ENCODE results near the gene C19orf85. TPM values are rescaled to one million over a fixed set of nuclear protein-coding genes. Genes with fewer than 3 reads are reported as not detected.

The C19orf85 gene
- total RNA-seq, 1 experiment from 2014 or later, result not detected

- peaks cover 19% of the 10 kb centered on the region for H3K36me3 Mint-ChIP-seq (ENCODE audit: insufficient read depth, unreplicated experiment)
- H3K27ac Mint-ChIP-seq (ENCODE audit: unreplicated experiment), result peak overlapping the region; percentile 36
- H3K9me3 ChIP-seq, result no peaks in the 10 kb centered on the region
- no peaks in the 10 kb centered on the region for H3K36me3 ChIP-seq (ENCODE audit: control insufficient read depth, insufficient read depth, low read length)
- ChIA-PET POLR2A (interaction anchor here (2.6 kb wide), 1 partner anchor 16 kb away, joined by 32 read pairs; the partner anchor contains the start of gene ISOC2), CTCF (no interaction called here)
- intact Hi-C loops (cut with micrococcal nuclease; ENCODE audit: unreplicated experiment), result loop anchor here (2.0 kb wide), 1 partner anchor 17 kb away; the partner anchor contains the start of gene ISOC2
- peak overlapping the region; percentile 94 for H3K4me3 Mint-ChIP-seq (ENCODE audit: unreplicated experiment)
- BruUV-seq (replicated peaks), result no TSS peak
- no peaks in the 10 kb centered on the region for H3K27me3 Mint-ChIP-seq (ENCODE audit: insufficient read depth, unreplicated experiment)
- peaks cover 19% of the 10 kb centered on the region for H3K4me1 Mint-ChIP-seq (ENCODE audit: low read depth, unreplicated experiment)
- H3K27me3 ChIP-seq (replicated peaks; ENCODE audit: control insufficient read depth, insufficient read depth, low read length), result no peaks in the 10 kb centered on the region
- no peak for DNase-seq
- H3K9me3 Mint-ChIP-seq (ENCODE audit: unreplicated experiment), result no peaks in the 10 kb centered on the region
- peak overlapping the region; percentile 47 for H3K4me3 ChIP-seq (ENCODE audit: low read depth, low read length)
- peaks cover 14% of the 10 kb centered on the region for H3K4me1 ChIP-seq
- no peak for TF ChIP-seq CTCF (IDR thresholded peaks at IDR 0.05; ENCODE audit: insufficient read depth in 1 of 2, low read depth in 1 of 2, low read length in 1 of 2, severe bottlenecking in 1 of 2, unreplicated experiment in 1 of 2)
Measured at GRCh38 chr19:55477905-55478304, 13.4 kb upstream of the C19orf85 start.

- peak; percentile 99 for DNase-seq
- peak within 1 kb of the TSS; percentile 94 for H3K4me3 Mint-ChIP-seq (ENCODE audit: unreplicated experiment)
- Histone ChIP-seq H3K4me1 (peaks cover 14% of the 10 kb centered on the region), H3K4me3 (ENCODE audit: low read depth, low read length) (peak within 1 kb of the TSS; percentile 47), H3K9me3 (no peaks in the 10 kb centered on the region), H3K36me3 (ENCODE audit: control insufficient read depth, insufficient read depth, low read length) (no peaks in the 10 kb centered on the region), H3K27me3 (replicated peaks; ENCODE audit: control insufficient read depth, insufficient read depth, low read length) (no peaks in the 10 kb centered on the region)
- no TSS peak for BruUV-seq (replicated peaks)
- ChIA-PET POLR2A (interaction anchor here (0.5 to 2.6 kb wide), 30 partner anchors 9 to 407 kb away, joined by 3 to 32 read pairs (median 4); partner anchors contain the start of genes FIZ1, HSPBP1, ISOC2 and KMT5C), CTCF (interaction anchor here (0.6 to 2.3 kb wide), 11 partner anchors 9 to 335 kb away, joined by 3 to 28 read pairs (median 3); partner anchors contain the start of genes ISOC2, NAT14 and ZNF784)
- intact Hi-C loops (cut with micrococcal nuclease; ENCODE audit: unreplicated experiment), result loop anchor here (2.0 kb wide), 1 partner anchor 15 kb away; the partner anchor contains the start of gene ISOC2
- no peak for TF ChIP-seq CTCF (IDR thresholded peaks at IDR 0.05; ENCODE audit: insufficient read depth in 1 of 2, low read depth in 1 of 2, low read length in 1 of 2, severe bottlenecking in 1 of 2, unreplicated experiment in 1 of 2)
- H3K4me1 Mint-ChIP-seq (ENCODE audit: low read depth, unreplicated experiment), result peaks cover 19% of the 10 kb centered on the region
- no peaks in the 10 kb centered on the region for H3K27me3 Mint-ChIP-seq (ENCODE audit: insufficient read depth, unreplicated experiment)
- H3K9me3 Mint-ChIP-seq (ENCODE audit: unreplicated experiment), result no peaks in the 10 kb centered on the region
- H3K36me3 Mint-ChIP-seq (ENCODE audit: insufficient read depth, unreplicated experiment), result peaks cover 19% of the 10 kb centered on the region
- H3K27ac Mint-ChIP-seq (ENCODE audit: unreplicated experiment), result peak within 1 kb of the TSS; percentile 99
Measured at GRCh38 chr19:55476100-55476775, 11.7 kb upstream of the C19orf85 start, which contains the start of gene ZNF628. Gene ZNF628, plus strand, starts transcription at chr19:55476617. Its CDS starts 3,294 bp downstream, at chr19:55479911.

- no peaks in the 10 kb centered on the region for H3K36me3 ChIP-seq (ENCODE audit: control insufficient read depth, insufficient read depth, low read length)
- H3K4me3 ChIP-seq (ENCODE audit: low read depth, low read length), result no peak overlapping the region
- no peak overlapping the region for H3K4me3 Mint-ChIP-seq (ENCODE audit: unreplicated experiment)
- intact Hi-C loops (cut with micrococcal nuclease; ENCODE audit: unreplicated experiment), result no loop called here
- H3K4me1 ChIP-seq, result peaks cover 14% of the 10 kb centered on the region
- CTCF ChIA-PET, result no interaction called here
- no peak overlapping the region for H3K27ac Mint-ChIP-seq (ENCODE audit: unreplicated experiment)
- TF ChIP-seq CTCF (IDR thresholded peaks at IDR 0.05; ENCODE audit: insufficient read depth in 1 of 2, low read depth in 1 of 2, low read length in 1 of 2, severe bottlenecking in 1 of 2, unreplicated experiment in 1 of 2), result no peak
- BruUV-seq (replicated peaks), result no TSS peak
- H3K4me1 Mint-ChIP-seq (ENCODE audit: low read depth, unreplicated experiment), result peaks cover 19% of the 10 kb centered on the region
- H3K36me3 Mint-ChIP-seq (ENCODE audit: insufficient read depth, unreplicated experiment), result peaks cover 19% of the 10 kb centered on the region
- H3K27me3 ChIP-seq (replicated peaks; ENCODE audit: control insufficient read depth, insufficient read depth, low read length), result no peaks in the 10 kb centered on the region
- no peaks in the 10 kb centered on the region for H3K9me3 Mint-ChIP-seq (ENCODE audit: unreplicated experiment)
- H3K27me3 Mint-ChIP-seq (ENCODE audit: insufficient read depth, unreplicated experiment), result no peaks in the 10 kb centered on the region
- no peak for DNase-seq
- POLR2A ChIA-PET, result no interaction called here
- no peaks in the 10 kb centered on the region for H3K9me3 ChIP-seq
Measured at GRCh38 chr19:55474269-55475265, 10.0 kb upstream of the C19orf85 start.
